Natural killer cell (primary cell): ENCODE measurements around the gene SRSF12. TPM values are rescaled to one million over a fixed set of nuclear protein-coding genes. Genes with fewer than 3 reads are reported as not detected.

Experiments
- ATAC-seq, 3 donors: fragments of 150-1000 bp in 2 of 3; fragments of 200-7000 bp in 1 of 3; cut with Tn5 transposase; 1 replicate in 1 of 3; 2 replicates in 2 of 3; pipeline ENCODE4 v1.10.0; 2021; ENCODE audit warnings: mild to moderate bottlenecking in 2 of 3, moderate library complexity in 2 of 3
- DNase-seq, 2 donors: peaks; one replicate each; pipeline versions ENCODE4 v3.0.0 to v3.0.0-alpha.2; 2013 to 2021; ENCODE audit warnings: mixed read lengths in 1 of 2
- H3K27ac ChIP-seq: one replicate; pipeline ENCODE4 v1.5.1; 2013; ENCODE audit warnings: mild to moderate bottlenecking, low read length
- H3K27me3 ChIP-seq: one replicate; pipeline ENCODE4 v1.6.1; 2013; ENCODE audit warnings: low read length; ENCODE audit not compliant: control insufficient read depth, insufficient read depth
- H3K36me3 ChIP-seq: one replicate; pipeline ENCODE4 v1.6.1; 2013; ENCODE audit warnings: low read length; ENCODE audit not compliant: control insufficient read depth, insufficient read depth
- H3K4me1 ChIP-seq: one replicate; pipeline ENCODE4 v1.6.1; 2013; ENCODE audit warnings: low read length; ENCODE audit not compliant: control insufficient read depth, insufficient read depth
- H3K4me3 ChIP-seq: one replicate; pipeline ENCODE4 v1.5.1; 2013; ENCODE audit warnings: low read length
- H3K9me3 ChIP-seq: one replicate; pipeline ENCODE4 v1.6.1; 2013; ENCODE audit warnings: low read length; ENCODE audit not compliant: control insufficient read depth, insufficient read depth
- H3K27ac Mint-ChIP-seq, 2 donors: one replicate each; pipeline ENCODE4 v1.8.0; 2022; ENCODE audit warnings: mild to moderate bottlenecking in 2 of 2, mixed read lengths in 2 of 2, moderate library complexity in 1 of 2
- H3K27me3 Mint-ChIP-seq, 2 donors: one replicate each; pipeline ENCODE4 v1.8.0; 2022; ENCODE audit warnings: low read depth in 2 of 2, mixed read lengths in 2 of 2
- H3K36me3 Mint-ChIP-seq: one replicate; pipeline ENCODE4 v1.8.0; 2022; ENCODE audit warnings: mixed read lengths
- H3K4me1 Mint-ChIP-seq, 2 donors: one replicate each; pipeline ENCODE4 v1.8.0; 2022; ENCODE audit warnings: mixed read lengths in 2 of 2
- H3K4me3 Mint-ChIP-seq: one replicate; pipeline ENCODE4 v1.8.0; 2022; ENCODE audit warnings: mild to moderate bottlenecking, moderate library complexity, mixed read lengths
- H3K9me3 Mint-ChIP-seq, 2 donors: one replicate each; pipeline ENCODE4 v1.8.0; 2022; ENCODE audit warnings: mixed read lengths in 2 of 2
- CTCF ChIP-seq: fragments of 200-600 bp; IDR thresholded peaks from one replicate; pipeline ENCODE4 v1.8.0; 2022; ENCODE audit warnings: antibody characterized with exemption
- WGBS: methylation state at CpG from one replicate; pipeline ENCODE4 v1.1.7; 2013; ENCODE audit warnings: missing lambda C conversion rate; ENCODE audit not compliant: insufficient coverage; 5-methylcytosine and 5-hydroxymethylcytosine counted together
- intact Hi-C: fragments of 100-400 bp; cut with micrococcal nuclease; formaldehyde crosslinking; loops from one replicate; pipeline ENCODE4 v1.14.2; 2022
- total RNA-seq, 4 donors: library from RNA; stranded (reverse); fragments of 120-200 nt in 1 of 4; gene quantifications; one replicate each; pipeline versions ENCODE4 v1.2.3 to v1.2.4, GENCODE V29; 2013 to 2022

SRSF12 gene
- total RNA-seq, 3 donors from 2014 or later (not counting 1 experiment from before 2014, with no cell fraction given), result 0.07 to 0.45 (median 0.45) TPM

GRCh38 chr6:89138173-89138572 is 20.3 kb upstream of the SRSF12 start:
- H3K9me3 Mint-ChIP-seq, result no peaks in the 10 kb centered on the region
- no peaks in the 10 kb centered on the region for H3K9me3 ChIP-seq
- no peak for ATAC-seq
- no peak overlapping the region for H3K4me3 ChIP-seq
- no peaks in the 10 kb centered on the region for H3K27me3 Mint-ChIP-seq
- TF ChIP-seq CTCF, result no peak
- H3K27ac ChIP-seq, result no peak overlapping the region
- H3K27me3 ChIP-seq, result no peaks in the 10 kb centered on the region
- H3K4me1 Mint-ChIP-seq, result no peaks in the 10 kb centered on the region
- no peak overlapping the region for H3K27ac Mint-ChIP-seq
- H3K4me3 Mint-ChIP-seq, result no peak overlapping the region
- no peaks in the 10 kb centered on the region for H3K4me1 ChIP-seq
- intact Hi-C loops, result no loop called here
- no peaks in the 10 kb centered on the region for H3K36me3 Mint-ChIP-seq
- WGBS, result 83% methylated on average over 2 of the region's 2 CpGs
- no peak for DNase-seq
- H3K36me3 ChIP-seq, result no peaks in the 10 kb centered on the region

DNA sequence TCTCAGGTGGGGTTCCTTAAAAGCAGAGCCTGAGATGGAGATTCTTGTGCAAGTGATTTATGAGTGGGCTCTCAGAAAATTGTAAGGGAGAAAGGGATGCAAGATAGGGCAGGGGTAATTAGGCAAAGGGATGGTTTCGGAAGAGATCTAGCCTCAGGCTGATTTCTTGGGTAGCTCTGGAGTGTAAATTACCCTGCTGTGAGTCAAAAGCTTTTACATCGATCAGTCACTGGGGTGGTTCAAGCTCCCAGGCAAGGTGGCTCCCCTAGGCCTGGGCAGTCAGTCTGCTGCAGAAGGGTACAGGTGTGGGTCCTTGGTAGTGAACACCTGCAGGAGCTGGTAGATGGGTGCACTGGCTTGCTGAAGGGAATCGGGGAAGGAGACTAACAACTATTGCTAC is 16.9 kb upstream of the SRSF12 start:
- Mint-ChIP-seq H3K27ac (no peak overlapping the region), H3K36me3 (no peaks in the 10 kb centered on the region), H3K4me1 (no peaks in the 10 kb centered on the region), H3K27me3 (no peaks in the 10 kb centered on the region), H3K9me3 (no peaks in the 10 kb centered on the region), H3K4me3 (no peak overlapping the region)
- H3K27ac ChIP-seq, result no peak overlapping the region
- no peaks in the 10 kb centered on the region for H3K27me3 ChIP-seq
- intact Hi-C loops, result no loop called here
- no peaks in the 10 kb centered on the region for H3K36me3 ChIP-seq
- TF ChIP-seq CTCF, result no peak
- no peaks in the 10 kb centered on the region for H3K4me1 ChIP-seq
- no peak for ATAC-seq
- DNase-seq, result no peak
- H3K4me3 ChIP-seq, result no peak overlapping the region
- H3K9me3 ChIP-seq, result no peaks in the 10 kb centered on the region
- WGBS, result 96% methylated on average over 2 of the region's 3 CpGs

GRCh38 chr6:89133981-89134380 is 16.1 kb upstream of the SRSF12 start:
- no peaks in the 10 kb centered on the region for H3K27me3 ChIP-seq

More at GRCh38 chr6:89133981-89134380, 16.1 kb upstream of the SRSF12 start:
- DNase-seq (no peak), ATAC-seq (no peak)
- Mint-ChIP-seq H3K4me1 (no peaks in the 10 kb centered on the region), H3K9me3 (no peaks in the 10 kb centered on the region), H3K27me3 (no peaks in the 10 kb centered on the region), H3K4me3 (no peak overlapping the region), H3K27ac (no peak overlapping the region), H3K36me3 (no peaks in the 10 kb centered on the region)
- Histone ChIP-seq H3K27ac (no peak overlapping the region), H3K9me3 (no peaks in the 10 kb centered on the region), H3K4me3 (no peak overlapping the region), H3K4me1 (no peaks in the 10 kb centered on the region), H3K36me3 (no peaks in the 10 kb centered on the region)
- 95% methylated on average over 9 of the region's 9 CpGs for WGBS
- TF ChIP-seq CTCF, result no peak
- intact Hi-C loops, result no loop called here
